Measurements from ENCODE around the gene DNAH10. TPM values are rescaled to one million over a fixed set of nuclear protein-coding genes. Genes with fewer than 3 reads are reported as not detected.

DNAH10 gene
- total and polyA plus RNA-seq, 11 donors: 0.04 to 0.45 (median 0.23) TPM; not detected in 4

DNA sequence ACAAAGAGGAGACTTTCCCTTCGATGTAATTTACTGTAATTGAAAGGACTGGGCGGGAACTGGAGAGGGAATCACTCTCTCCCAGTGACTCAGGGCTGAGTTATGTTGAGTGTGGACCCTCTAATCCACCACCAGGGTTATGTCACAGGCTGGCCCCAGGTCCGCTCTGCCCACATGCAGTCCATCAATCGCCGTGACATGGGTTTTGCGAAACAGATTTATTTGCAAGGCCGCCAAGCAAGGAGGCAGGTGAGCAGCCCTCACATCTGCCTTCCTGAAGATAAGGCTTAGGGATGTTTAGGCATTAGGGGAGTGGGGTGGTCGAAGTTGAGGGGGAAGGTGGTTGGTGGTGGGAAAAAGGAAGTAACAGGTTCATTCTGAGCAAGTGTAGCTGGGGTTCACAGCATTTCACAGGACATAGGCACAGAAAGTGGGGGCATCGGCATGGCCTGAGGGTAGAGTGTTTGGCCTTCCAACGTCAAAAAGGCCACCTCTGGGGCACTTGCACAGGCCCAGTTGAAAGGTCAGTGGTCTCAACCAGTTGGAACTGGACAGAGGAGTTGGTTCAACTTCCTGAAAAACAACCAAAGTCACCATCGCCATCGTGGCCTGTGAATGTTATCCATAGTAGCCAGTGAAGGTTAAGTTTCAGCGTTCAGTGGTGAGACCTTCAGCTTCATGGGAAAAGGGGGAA is 66.9 kb downstream of the DNAH10 start:
- no peak for ATAC-seq
- Histone ChIP-seq H3K27ac (no peak overlapping the region), H3K4me3 (no peak overlapping the region), H3K4me1 (no peaks in the 10 kb centered on the region), H3K27me3 (no peaks in the 10 kb centered on the region), H3K36me3 (no peaks in the 10 kb centered on the region), H3K9me3 (peaks cover 0 to 24% (median 0%) of the 10 kb centered on the region in 12 donors)
- no peak for DNase-seq
- intact Hi-C loops (cut with DNase I): no loop called here
- WGBS, 4 donors: 84 to 86% (median 85%) methylated on average over 13 of the region's 13 CpGs
- TF ChIP-seq POLR2A (IDR thresholded peaks at IDR 0.05): no peak
- TF ChIP-seq, protein P1, sequence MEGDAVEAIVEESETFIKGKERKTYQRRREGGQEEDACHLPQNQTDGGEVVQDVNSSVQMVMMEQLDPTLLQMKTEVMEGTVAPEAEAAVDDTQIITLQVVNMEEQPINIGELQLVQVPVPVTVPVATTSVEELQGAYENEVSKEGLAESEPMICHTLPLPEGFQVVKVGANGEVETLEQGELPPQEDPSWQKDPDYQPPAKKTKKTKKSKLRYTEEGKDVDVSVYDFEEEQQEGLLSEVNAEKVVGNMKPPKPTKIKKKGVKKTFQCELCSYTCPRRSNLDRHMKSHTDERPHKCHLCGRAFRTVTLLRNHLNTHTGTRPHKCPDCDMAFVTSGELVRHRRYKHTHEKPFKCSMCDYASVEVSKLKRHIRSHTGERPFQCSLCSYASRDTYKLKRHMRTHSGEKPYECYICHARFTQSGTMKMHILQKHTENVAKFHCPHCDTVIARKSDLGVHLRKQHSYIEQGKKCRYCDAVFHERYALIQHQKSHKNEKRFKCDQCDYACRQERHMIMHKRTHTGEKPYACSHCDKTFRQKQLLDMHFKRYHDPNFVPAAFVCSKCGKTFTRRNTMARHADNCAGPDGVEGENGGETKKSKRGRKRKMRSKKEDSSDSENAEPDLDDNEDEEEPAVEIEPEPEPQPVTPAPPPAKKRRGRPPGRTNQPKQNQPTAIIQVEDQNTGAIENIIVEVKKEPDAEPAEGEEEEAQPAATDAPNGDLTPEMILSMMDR (IDR thresholded peaks at IDR 0.05): no peak

DNA sequence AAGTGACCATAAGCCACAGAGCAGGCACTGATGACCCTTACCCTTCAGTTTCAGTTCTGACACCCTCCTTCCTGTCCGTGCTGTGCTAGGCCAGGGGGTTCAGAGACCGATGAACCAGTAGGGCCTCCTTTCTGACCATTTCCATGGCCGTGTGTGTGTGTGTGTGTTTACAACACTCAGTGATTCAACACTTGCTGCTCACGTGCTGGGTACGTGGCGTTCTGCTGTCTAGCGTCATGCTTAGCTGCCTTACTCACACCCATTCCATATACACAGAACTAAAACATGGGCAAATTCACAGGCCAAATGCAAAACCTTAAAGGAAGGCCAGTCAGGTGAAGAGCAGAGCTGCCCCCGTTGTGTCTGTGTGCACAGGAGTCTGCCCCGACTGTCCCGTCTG is 67.5 kb downstream of the DNAH10 start:
- 86 to 90% (median 89%) methylated on average over 10 of the region's 10 CpGs for WGBS, 4 donors
- Histone ChIP-seq H3K4me1 (no peaks in the 10 kb centered on the region), H3K27me3 (no peaks in the 10 kb centered on the region), H3K27ac (no peak overlapping the region), H3K36me3 (no peaks in the 10 kb centered on the region), H3K9me3 (peaks cover 0 to 28% (median under 1%) of the 10 kb centered on the region in 12 donors), H3K4me3 (no peak overlapping the region)
- TF ChIP-seq, protein P1 (IDR thresholded peaks at IDR 0.05): no peak
- no peak for TF ChIP-seq POLR2A (IDR thresholded peaks at IDR 0.05)
- intact Hi-C loops (cut with DNase I): no loop called here
- DNase-seq (no peak), ATAC-seq (no peak)

DNA sequence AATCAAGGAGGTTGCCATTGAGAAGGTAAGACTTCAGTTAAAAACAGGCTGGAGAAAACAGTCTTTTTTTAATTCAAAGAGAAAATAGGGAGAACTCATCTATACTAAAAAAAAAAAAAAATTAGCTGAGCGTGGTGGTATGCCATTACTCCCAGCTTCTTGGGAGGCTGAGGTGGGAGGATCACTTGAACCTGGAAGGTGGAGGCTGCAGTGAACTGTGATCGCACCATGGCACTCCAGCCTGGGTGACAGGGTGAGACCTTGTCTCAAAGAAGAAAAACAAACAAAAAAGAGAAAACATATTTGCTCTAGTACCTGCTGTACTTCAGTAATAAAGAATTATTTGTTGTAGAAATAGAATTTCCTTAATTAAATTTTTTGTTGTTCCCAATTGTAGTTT is 68.6 kb downstream of the DNAH10 start:
- H3K27me3 ChIP-seq: no peaks in the 10 kb centered on the region
- H3K9me3 ChIP-seq: peaks cover 0 to 38% (median 3%) of the 10 kb centered on the region in 12 donors
- whole genome bisulfite sequencing, 4 donors: 86 to 91% (median 89%) methylated on average over 2 of the region's 2 CpGs
- no peak for ATAC-seq
- no peaks in the 10 kb centered on the region for H3K36me3 ChIP-seq
- H3K27ac ChIP-seq: no peak overlapping the region
- DNase-seq: no peak
- TF ChIP-seq, protein P1 (IDR thresholded peaks at IDR 0.05): no peak
- TF ChIP-seq POLR2A (IDR thresholded peaks at IDR 0.05): no peak
- no peak overlapping the region for H3K4me3 ChIP-seq
- H3K4me1 ChIP-seq: no peaks in the 10 kb centered on the region
- intact Hi-C loops (cut with DNase I): no loop called here

DNA sequence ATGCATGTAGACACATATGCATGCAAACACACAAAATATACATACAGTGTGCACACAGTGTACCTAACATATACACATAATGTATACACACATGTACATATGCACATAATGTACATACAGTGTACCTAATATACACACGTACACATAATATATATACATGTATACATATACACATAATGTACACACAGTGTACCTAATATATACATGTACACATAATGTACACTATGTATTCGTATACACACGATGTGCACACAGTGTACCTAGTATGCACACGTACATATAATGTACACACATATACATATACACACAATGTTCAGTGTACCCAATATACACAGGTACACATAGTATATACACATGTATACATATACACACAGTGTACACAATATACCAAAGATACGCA is 70.0 kb downstream of the DNAH10 start:
- TF ChIP-seq POLR2A (IDR thresholded peaks at IDR 0.05): no peak
- TF ChIP-seq, protein P1 (IDR thresholded peaks at IDR 0.05): no peak

More for the DNA sequence above, 70.0 kb downstream of the DNAH10 start:
- no peaks in the 10 kb centered on the region for H3K4me1 ChIP-seq
- ATAC-seq (no peak), DNase-seq (no peak)
- 92 to 96% (median 95%) methylated on average over 5 of the region's 5 CpGs for WGBS, 4 donors
- no peaks in the 10 kb centered on the region for H3K27me3 ChIP-seq
- no peak overlapping the region for H3K4me3 ChIP-seq
- no peak overlapping the region for H3K27ac ChIP-seq
- peaks cover 0 to 38% (median 3%) of the 10 kb centered on the region in 12 donors for H3K9me3 ChIP-seq
- intact Hi-C loops (cut with DNase I): no loop called here
- H3K36me3 ChIP-seq: no peaks in the 10 kb centered on the region
